ENCODE data around the gene SERPINB6.

GRCh38 chr6:3013901-3014674, 42.7 kb upstream of the SERPINB6 start:
- TF ChIP-seq ZC3H11A (IDR thresholded peaks at IDR 0.05; ENCODE audit: low read depth, low read length) = no peak
- TF ChIP-seq ZZZ3 (IDR thresholded peaks at IDR 0.05) = no peak
- TF ChIP-seq CXXC5 (CRISPR knock-in tag; IDR thresholded peaks at IDR 0.05) = no peak
- no peak for TF ChIP-seq KDM5B (IDR thresholded peaks at IDR 0.05; ENCODE audit: insufficient replicate concordance, low read depth, low read length)
- no peak for TF ChIP-seq BACH1 (tag; IDR thresholded peaks at IDR 0.05)
- TF ChIP-seq RNF2 (IDR thresholded peaks at IDR 0.05) = no peak
- TF ChIP-seq POLR2B (IDR thresholded peaks at IDR 0.05; ENCODE audit: low read depth, partially characterized antibody) = peak; percentile 27

Data from K562 (cell line).